Measurements from ENCODE around the gene PPTC7. TPM values are rescaled to one million over a fixed set of nuclear protein-coding genes. Genes with fewer than 3 reads are reported as not detected.
"Not testable (repeated sequence)": the region's sequence is repeated elsewhere in the genome, so short reads cannot be mapped to it uniquely, and the experiment has no call there.

PPTC7 gene
- total RNA-seq, 1 donor from 2014 or later, result 13.7 TPM

DNA sequence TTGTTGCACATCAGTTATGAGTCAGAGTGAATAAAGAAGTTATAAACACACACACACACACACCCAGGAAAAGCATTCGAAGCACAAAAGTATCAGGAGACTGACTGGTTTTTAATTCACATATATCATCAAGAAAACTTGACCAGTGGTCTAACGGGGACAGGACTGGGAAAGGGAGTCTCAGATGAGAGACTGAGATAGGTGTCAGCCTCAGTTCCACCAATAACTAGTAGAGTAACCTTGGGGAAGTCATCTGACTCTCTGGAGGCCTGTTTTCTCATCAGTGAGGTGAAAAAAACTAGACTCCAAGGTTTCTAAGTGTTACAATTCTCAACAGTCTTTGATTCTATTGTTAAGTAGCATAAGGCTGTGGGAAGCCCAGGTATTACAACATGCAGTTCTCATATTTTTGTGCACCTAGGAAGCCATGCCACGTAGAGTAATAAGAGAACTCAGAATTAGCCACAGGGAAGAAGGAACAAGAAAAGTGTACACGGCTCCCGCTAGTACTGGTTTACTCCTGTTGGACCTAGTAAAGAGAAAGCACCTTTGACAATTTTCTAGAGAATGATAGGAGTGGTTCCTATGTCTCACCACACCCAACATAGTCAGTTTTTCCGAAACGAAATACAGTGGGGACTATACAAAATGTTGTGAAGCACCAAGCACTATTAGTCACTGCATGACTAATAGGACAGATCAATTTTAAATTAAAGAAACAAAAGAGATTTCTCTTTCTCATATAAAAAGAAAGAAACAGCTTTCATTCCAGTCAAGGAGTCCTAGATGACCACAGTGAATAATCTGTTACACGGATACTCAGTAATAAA lies 5.0 kb downstream of the PPTC7 start:
- DNase-seq (ENCODE audit: low spot score, unreplicated experiment), result no peak
- H3K9me3 Mint-ChIP-seq (ENCODE audit: low read depth), result no peaks in the 10 kb centered on the region
- H3K36me3 Mint-ChIP-seq (ENCODE audit: insufficient read depth), result no peaks in the 10 kb centered on the region
- TF ChIP-seq, protein P1, sequence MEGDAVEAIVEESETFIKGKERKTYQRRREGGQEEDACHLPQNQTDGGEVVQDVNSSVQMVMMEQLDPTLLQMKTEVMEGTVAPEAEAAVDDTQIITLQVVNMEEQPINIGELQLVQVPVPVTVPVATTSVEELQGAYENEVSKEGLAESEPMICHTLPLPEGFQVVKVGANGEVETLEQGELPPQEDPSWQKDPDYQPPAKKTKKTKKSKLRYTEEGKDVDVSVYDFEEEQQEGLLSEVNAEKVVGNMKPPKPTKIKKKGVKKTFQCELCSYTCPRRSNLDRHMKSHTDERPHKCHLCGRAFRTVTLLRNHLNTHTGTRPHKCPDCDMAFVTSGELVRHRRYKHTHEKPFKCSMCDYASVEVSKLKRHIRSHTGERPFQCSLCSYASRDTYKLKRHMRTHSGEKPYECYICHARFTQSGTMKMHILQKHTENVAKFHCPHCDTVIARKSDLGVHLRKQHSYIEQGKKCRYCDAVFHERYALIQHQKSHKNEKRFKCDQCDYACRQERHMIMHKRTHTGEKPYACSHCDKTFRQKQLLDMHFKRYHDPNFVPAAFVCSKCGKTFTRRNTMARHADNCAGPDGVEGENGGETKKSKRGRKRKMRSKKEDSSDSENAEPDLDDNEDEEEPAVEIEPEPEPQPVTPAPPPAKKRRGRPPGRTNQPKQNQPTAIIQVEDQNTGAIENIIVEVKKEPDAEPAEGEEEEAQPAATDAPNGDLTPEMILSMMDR (IDR thresholded peaks at IDR 0.05; ENCODE audit: unreplicated experiment), result no peak
- H3K27ac Mint-ChIP-seq, result no peak overlapping the region
- H3K27me3 Mint-ChIP-seq, result no peaks in the 10 kb centered on the region
- H3K4me1 Mint-ChIP-seq (ENCODE audit: low read depth), result peaks cover 16% of the 10 kb centered on the region
- H3K4me3 Mint-ChIP-seq (ENCODE audit: low read depth), result no peak overlapping the region

GRCh38 chr12:110576504-110576903 lies 6.6 kb downstream of the PPTC7 start:
- peaks cover 4% of the 10 kb centered on the region for H3K9me3 Mint-ChIP-seq (ENCODE audit: low read depth)
- H3K27ac Mint-ChIP-seq, result no peak overlapping the region
- H3K4me1 Mint-ChIP-seq (ENCODE audit: low read depth), result peaks cover 11% of the 10 kb centered on the region
- peaks cover 8% of the 10 kb centered on the region for H3K36me3 Mint-ChIP-seq (ENCODE audit: insufficient read depth)
- no peaks in the 10 kb centered on the region for H3K27me3 Mint-ChIP-seq
- no peak overlapping the region for H3K4me3 Mint-ChIP-seq (ENCODE audit: low read depth)
- TF ChIP-seq, protein P1 (IDR thresholded peaks at IDR 0.05; ENCODE audit: unreplicated experiment), result no peak
- no peak for DNase-seq (ENCODE audit: low spot score, unreplicated experiment)

DNA sequence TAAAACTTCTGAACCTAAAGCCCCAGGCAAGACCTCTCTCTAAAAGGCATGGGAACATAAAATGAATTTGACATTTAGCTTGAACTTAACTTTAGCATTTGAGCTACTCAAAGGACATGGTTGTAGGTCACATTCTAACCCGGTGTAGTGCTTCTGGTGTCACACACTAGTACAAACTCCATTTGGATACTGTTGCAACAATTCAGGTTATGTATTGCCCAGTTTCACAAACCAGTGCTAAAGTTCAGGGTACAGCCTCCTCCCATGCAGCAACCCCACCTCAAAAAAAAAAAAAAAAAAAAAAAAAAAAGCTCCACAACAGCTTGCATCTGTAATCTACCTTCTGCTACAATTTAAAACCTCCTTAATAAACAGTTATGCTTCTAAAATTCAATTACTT lies 7.8 kb downstream of the PPTC7 start:
- H3K4me1 Mint-ChIP-seq (ENCODE audit: low read depth), result peaks cover 7% of the 10 kb centered on the region
- no peak overlapping the region for H3K4me3 Mint-ChIP-seq (ENCODE audit: low read depth)
- H3K27ac Mint-ChIP-seq, result no peak overlapping the region
- peaks cover 11% of the 10 kb centered on the region for H3K36me3 Mint-ChIP-seq (ENCODE audit: insufficient read depth)
- TF ChIP-seq, protein P1 (IDR thresholded peaks at IDR 0.05; ENCODE audit: unreplicated experiment), result no peak
- no peaks in the 10 kb centered on the region for H3K27me3 Mint-ChIP-seq
- H3K9me3 Mint-ChIP-seq (ENCODE audit: low read depth), result peaks cover 5% of the 10 kb centered on the region
- DNase-seq (ENCODE audit: low spot score, unreplicated experiment), result no peak

DNA sequence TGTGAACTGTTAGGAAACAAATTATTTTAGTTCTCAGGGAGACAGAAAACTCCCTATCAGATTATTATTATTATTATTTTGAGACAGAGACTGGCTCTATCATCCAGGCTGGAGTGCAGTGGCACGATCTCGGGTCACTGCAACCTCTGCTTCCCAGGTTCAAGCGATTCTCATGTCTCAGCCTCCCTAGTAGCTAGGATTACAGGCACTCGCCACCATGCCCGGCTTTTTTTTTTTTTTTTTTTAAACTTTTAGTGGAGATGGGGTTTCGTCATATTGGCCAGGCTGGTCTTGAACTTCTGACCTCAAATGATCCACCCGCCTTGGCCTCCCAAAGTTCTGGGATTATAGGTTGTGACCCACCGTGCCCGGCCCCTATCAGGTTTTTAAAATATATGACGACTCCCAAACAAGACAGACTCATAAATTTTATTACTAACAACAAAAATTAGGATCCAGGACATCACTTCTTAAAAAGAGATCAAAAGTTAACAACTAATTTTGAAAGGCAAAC lies 8.3 kb downstream of the PPTC7 start:
- peaks cover 12% of the 10 kb centered on the region for H3K36me3 Mint-ChIP-seq (ENCODE audit: insufficient read depth)
- H3K4me1 Mint-ChIP-seq (ENCODE audit: low read depth); DNase-seq (ENCODE audit: low spot score, unreplicated experiment); H3K27ac Mint-ChIP-seq; H3K4me3 Mint-ChIP-seq (ENCODE audit: low read depth); H3K9me3 Mint-ChIP-seq (ENCODE audit: low read depth); H3K27me3 Mint-ChIP-seq: not testable (repeated sequence)

DNA sequence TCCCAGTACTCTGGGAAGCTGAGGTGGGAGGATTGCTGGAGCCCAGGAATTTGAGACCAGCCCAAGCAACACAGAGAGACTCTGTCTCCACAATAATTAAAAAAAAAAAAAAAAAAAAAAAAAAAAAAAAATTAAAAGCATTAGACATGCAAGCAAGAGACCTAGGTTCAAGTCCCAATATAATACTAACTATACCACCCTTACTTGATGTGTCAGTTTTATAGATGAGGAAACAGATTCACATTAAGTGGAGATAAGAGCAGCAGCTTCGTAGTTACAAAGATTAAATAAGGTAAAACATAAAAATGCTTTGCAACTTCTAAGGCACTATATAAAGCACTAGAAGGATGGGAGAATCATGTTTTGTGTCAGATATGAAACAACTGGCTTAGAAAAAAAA lies 9.1 kb downstream of the PPTC7 start:
- TF ChIP-seq, protein P1 (IDR thresholded peaks at IDR 0.05; ENCODE audit: unreplicated experiment), result no peak
- peaks cover 15% of the 10 kb centered on the region for H3K36me3 Mint-ChIP-seq (ENCODE audit: insufficient read depth)

GRCh38 chr12:110570798-110571197 lies 12.3 kb downstream of the PPTC7 start:
- H3K36me3 Mint-ChIP-seq (ENCODE audit: insufficient read depth), result peaks cover 15% of the 10 kb centered on the region
- not testable (repeated sequence) for H3K27me3 Mint-ChIP-seq; H3K27ac Mint-ChIP-seq; H3K4me3 Mint-ChIP-seq (ENCODE audit: low read depth); H3K9me3 Mint-ChIP-seq (ENCODE audit: low read depth); DNase-seq (ENCODE audit: low spot score, unreplicated experiment)
- H3K4me1 Mint-ChIP-seq (ENCODE audit: low read depth), result peaks cover 20% of the 10 kb centered on the region

More for the DNA sequence above, 9.1 kb downstream of the PPTC7 start:
- DNase-seq (ENCODE audit: low spot score, unreplicated experiment), result no peak
- no peaks in the 10 kb centered on the region for H3K27me3 Mint-ChIP-seq
- H3K4me1 Mint-ChIP-seq (ENCODE audit: low read depth), result peaks cover 7% of the 10 kb centered on the region
- H3K9me3 Mint-ChIP-seq (ENCODE audit: low read depth), result peaks cover 9% of the 10 kb centered on the region
- H3K27ac Mint-ChIP-seq, result no peak overlapping the region
- no peak overlapping the region for H3K4me3 Mint-ChIP-seq (ENCODE audit: low read depth)

- H3K4me3 Mint-ChIP-seq (ENCODE audit: low read depth); H3K27me3 Mint-ChIP-seq; DNase-seq (ENCODE audit: low spot score, unreplicated experiment); H3K27ac Mint-ChIP-seq; H3K9me3 Mint-ChIP-seq (ENCODE audit: low read depth): not testable (repeated sequence)
- Mint-ChIP-seq H3K4me1 (ENCODE audit: low read depth) (peaks cover 21% of the 10 kb centered on the region), H3K36me3 (ENCODE audit: insufficient read depth) (peaks cover 15% of the 10 kb centered on the region)
Measured at GRCh38 chr12:110569838-110570237, 13.3 kb downstream of the PPTC7 start.

All from progenitor cell of endocrine pancreas (in vitro differentiated cells).